CD8-positive, alpha-beta memory T cell (primary cell): Measurements from ENCODE around the gene C15orf62. TPM values are rescaled to one million over a fixed set of nuclear protein-coding genes. Genes with fewer than 3 reads are reported as not detected.
A peak's percentile ranks its signal among the peaks of the same experiment; 100 is the strongest.

Source experiments
- CTCF ChIA-PET: fragments of 350-600 bp; sonication (Branson Sonifier 250); formaldehyde crosslinking; loops from one replicate; lab custom pipeline; 2021; ENCODE audit warnings: antibody characterized with exemption; lab: Charles Lee
- POLR2A ChIA-PET: fragments of 350-600 bp; sonication (Branson Sonifier 250); formaldehyde crosslinking; loops from one replicate; lab custom pipeline; 2021; ENCODE audit warnings: antibody characterized with exemption; lab: Charles Lee
- DNase-seq, 5 donors: peaks; one replicate each; pipeline versions ENCODE4 v3.0.0 to v3.0.0-alpha.2; 2020 to 2022; ENCODE audit warnings: mixed read lengths in 1 of 5
- H3K27ac ChIP-seq: one replicate; pipeline ENCODE4 v1.7.0; 2013; ENCODE audit warnings: low read depth, mild to moderate bottlenecking, low read length, moderate library complexity
- H3K27me3 ChIP-seq: 2 replicates; pipeline ENCODE4 v1.7.0; 2013; ENCODE audit warnings: low read length, mild to moderate bottlenecking; ENCODE audit not compliant: insufficient read depth, poor library complexity, severe bottlenecking
- H3K36me3 ChIP-seq: 2 replicates; pipeline ENCODE4 v1.7.0; 2013; ENCODE audit warnings: mild to moderate bottlenecking, low read length, moderate library complexity; ENCODE audit not compliant: insufficient read depth
- H3K4me1 ChIP-seq: 2 replicates; pipeline ENCODE4 v1.7.0; 2013; ENCODE audit warnings: mild to moderate bottlenecking, low read length, moderate library complexity; ENCODE audit not compliant: insufficient read depth
- H3K4me3 ChIP-seq: 2 replicates; pipeline ENCODE4 v1.7.0; 2013; ENCODE audit warnings: mild to moderate bottlenecking, low read length
- H3K9me3 ChIP-seq: 2 replicates; pipeline ENCODE4 v1.7.0; 2013; ENCODE audit warnings: mild to moderate bottlenecking, low read length
- H3K27ac Mint-ChIP-seq, 8 donors: one replicate each; pipeline ENCODE4 v1.8.0; 2020 to 2021; ENCODE audit warnings: mixed read lengths in 8 of 8, mild to moderate bottlenecking in 6 of 8, inconsistent platforms in 3 of 8, moderate library complexity in 3 of 8
- H3K27me3 Mint-ChIP-seq, 2 donors: one replicate each; pipeline ENCODE4 v1.8.0; 2020 to 2021; ENCODE audit warnings: mixed read lengths in 2 of 2, mild to moderate bottlenecking in 1 of 2, moderate library complexity in 1 of 2
- H3K36me3 Mint-ChIP-seq, 3 donors: one replicate each; pipeline ENCODE4 v1.8.0; 2020 to 2021; ENCODE audit warnings: mixed read lengths in 3 of 3, inconsistent platforms in 1 of 3, mild to moderate bottlenecking in 1 of 3
- H3K4me1 Mint-ChIP-seq, 3 donors: one replicate each; pipeline ENCODE4 v1.8.0; 2020 to 2021; ENCODE audit warnings: mixed read lengths in 3 of 3, inconsistent platforms in 1 of 3, mild to moderate bottlenecking in 1 of 3
- H3K4me3 Mint-ChIP-seq, 7 donors: one replicate each; pipeline ENCODE4 v1.8.0; 2020 to 2021; ENCODE audit warnings: mixed read lengths in 7 of 7, mild to moderate bottlenecking in 6 of 7, moderate library complexity in 4 of 7, inconsistent platforms in 2 of 7
- H3K9me3 Mint-ChIP-seq, 5 donors: one replicate each; pipeline ENCODE4 v1.8.0; 2020 to 2022; ENCODE audit warnings: mixed read lengths in 5 of 5, mild to moderate bottlenecking in 3 of 5, moderate library complexity in 2 of 5, inconsistent platforms in 1 of 5
- polyA plus RNA-seq: library from polyadenylated mRNA; unstranded; fragments of 300-500 nt; fragmentation: Illumina TruSeq; gene quantifications from one replicate; pipeline ENCODE4 v1.2.3, GENCODE V29; 2021
- total RNA-seq, 2 experiments: library from RNA; stranded (reverse); gene quantifications; one replicate each; pipeline ENCODE4 v1.2.3, GENCODE V29; 2021

C15orf62 gene
- total and polyA plus RNA-seq, 3 experiments from 2014 or later = 0.44 to 0.79 (median 0.53) TPM

GRCh38 chr15:40773496-40773895 is 3.7 kb downstream of the C15orf62 start:
- peaks cover 6 to 63% (median 6%) of the 10 kb centered on the region in 3 donors for H3K36me3 Mint-ChIP-seq
- H3K27ac ChIP-seq = no peak overlapping the region
- H3K4me3 Mint-ChIP-seq = no peak overlapping the region
- DNase-seq = no peak
- peaks cover 24 to 27% (median 26%) of the 10 kb centered on the region in 3 donors for H3K4me1 Mint-ChIP-seq
- no peaks in the 10 kb centered on the region for H3K27me3 ChIP-seq
- H3K36me3 ChIP-seq = peaks cover 10% of the 10 kb centered on the region
- H3K9me3 Mint-ChIP-seq = no peaks in the 10 kb centered on the region
- peak overlapping the region in 1 of 8 donors; percentile 54 for H3K27ac Mint-ChIP-seq
- H3K4me1 ChIP-seq = peaks cover 20% of the 10 kb centered on the region
- no peaks in the 10 kb centered on the region for H3K9me3 ChIP-seq
- H3K4me3 ChIP-seq = no peak overlapping the region
- ChIA-PET CTCF (interaction anchor here (0.7 to 2.7 kb wide), 2 partner anchors 9 to 10 kb away, joined by 3 to 9 read pairs; no protein-coding TSS in a partner anchor), POLR2A (no interaction called here)
- no peaks in the 10 kb centered on the region for H3K27me3 Mint-ChIP-seq

GRCh38 chr15:40773902-40774301 is 4.1 kb downstream of the C15orf62 start:
- POLR2A ChIA-PET = no interaction called here
- peaks cover 6 to 60% (median 6%) of the 10 kb centered on the region in 3 donors for H3K36me3 Mint-ChIP-seq
- Histone ChIP-seq H3K4me1 (peaks cover 17% of the 10 kb centered on the region), H3K4me3 (no peak overlapping the region), H3K27me3 (no peaks in the 10 kb centered on the region), H3K9me3 (no peaks in the 10 kb centered on the region), H3K36me3 (peaks cover 14% of the 10 kb centered on the region), H3K27ac (no peak overlapping the region)
- H3K4me3 Mint-ChIP-seq = no peak overlapping the region
- DNase-seq = no peak
- H3K9me3 Mint-ChIP-seq = no peaks in the 10 kb centered on the region
- CTCF ChIA-PET = interaction anchor here (0.7 to 2.7 kb wide), 2 partner anchors 9 to 11 kb away, joined by 3 to 9 read pairs; no protein-coding TSS in a partner anchor
- no peak overlapping the region for H3K27ac Mint-ChIP-seq
- H3K27me3 Mint-ChIP-seq = no peaks in the 10 kb centered on the region
- H3K4me1 Mint-ChIP-seq = peaks cover 20 to 23% (median 22%) of the 10 kb centered on the region in 3 donors

GRCh38 chr15:40775007-40775406 is 5.2 kb downstream of the C15orf62 start:
- H3K27ac ChIP-seq = no peak overlapping the region
- Mint-ChIP-seq H3K27me3 (peaks cover 0 to 2% of the 10 kb centered on the region in 2 donors), H3K27ac (no peak overlapping the region), H3K36me3 (peaks cover 6 to 63% (median 7%) of the 10 kb centered on the region in 3 donors), H3K4me1 (peaks cover 11 to 14% (median 12%) of the 10 kb centered on the region in 3 donors), H3K9me3 (no peaks in the 10 kb centered on the region), H3K4me3 (no peak overlapping the region)
- ChIA-PET CTCF (interaction anchor here (2.5 kb wide), 1 partner anchor 96 kb away, joined by 8 read pairs; no protein-coding TSS in a partner anchor), POLR2A (no interaction called here)
- peaks cover 23% of the 10 kb centered on the region for H3K36me3 ChIP-seq
- no peak overlapping the region for H3K4me3 ChIP-seq
- no peaks in the 10 kb centered on the region for H3K27me3 ChIP-seq
- no peaks in the 10 kb centered on the region for H3K9me3 ChIP-seq
- H3K4me1 ChIP-seq = peaks cover 6% of the 10 kb centered on the region
- DNase-seq = no peak

GRCh38 chr15:40775740-40776536 is 6.2 kb downstream of the C15orf62 start:
- H3K4me3 Mint-ChIP-seq = no peak overlapping the region
- Histone ChIP-seq H3K4me1 (peaks cover 5% of the 10 kb centered on the region), H3K27ac (no peak overlapping the region), H3K27me3 (no peaks in the 10 kb centered on the region), H3K4me3 (no peak overlapping the region), H3K9me3 (no peaks in the 10 kb centered on the region), H3K36me3 (peaks cover 26% of the 10 kb centered on the region)
- peak overlapping the region in 4 of 8 donors; percentile 27 to 86 (median 48) for H3K27ac Mint-ChIP-seq
- CTCF ChIA-PET = interaction anchor here (0.6 to 2.5 kb wide), 8 partner anchors 8 to 186 kb away, joined by 3 to 8 read pairs (median 5); partner anchors contain the start of genes GCHFR and RAD51
- H3K36me3 Mint-ChIP-seq = peaks cover 6 to 64% (median 7%) of the 10 kb centered on the region in 3 donors
- peaks cover 0 to 2% of the 10 kb centered on the region in 2 donors for H3K27me3 Mint-ChIP-seq
- H3K9me3 Mint-ChIP-seq = no peaks in the 10 kb centered on the region
- POLR2A ChIA-PET = interaction anchor here (0.6 kb wide), 1 partner anchor 81 kb away, joined by 3 read pairs; the partner anchor contains the start of gene RAD51
- peaks cover 9 to 11% (median 9%) of the 10 kb centered on the region in 3 donors for H3K4me1 Mint-ChIP-seq
- no peak for DNase-seq

- peak in 4 of 5 donors; percentile 56 to 81 (median 64) for DNase-seq
- Mint-ChIP-seq H3K27ac (peak overlapping the region; percentile 27 to 87 (median 84)), H3K27me3 (peaks cover 0 to 2% of the 10 kb centered on the region in 2 donors), H3K4me1 (peaks cover 9 to 11% (median 9%) of the 10 kb centered on the region in 3 donors), H3K9me3 (no peaks in the 10 kb centered on the region), H3K36me3 (peaks cover 6 to 62% (median 6%) of the 10 kb centered on the region in 3 donors), H3K4me3 (peak overlapping the region in 4 of 7 donors; percentile 28 to 83 (median 50))
- Histone ChIP-seq H3K36me3 (peaks cover 26% of the 10 kb centered on the region), H3K27ac (no peak overlapping the region), H3K27me3 (no peaks in the 10 kb centered on the region), H3K9me3 (no peaks in the 10 kb centered on the region), H3K4me3 (no peak overlapping the region), H3K4me1 (peaks cover 5% of the 10 kb centered on the region)
- CTCF ChIA-PET = interaction anchor here (0.9 to 2.5 kb wide), 7 partner anchors 8 to 187 kb away, joined by 4 to 8 read pairs (median 5); partner anchors contain the start of gene RAD51
- POLR2A ChIA-PET = interaction anchor here (0.6 kb wide), 1 partner anchor 82 kb away, joined by 3 read pairs; the partner anchor contains the start of gene RAD51
These were observed 6.9 kb downstream of the C15orf62 start for GRCh38 chr15:40776537-40777141.

GRCh38 chr15:40782609-40783227 is 12.9 kb downstream of the C15orf62 start:
- peaks cover 0 to 2% of the 10 kb centered on the region in 2 donors for H3K27me3 Mint-ChIP-seq

GRCh38 chr15:40785164-40785563 is 15.4 kb downstream of the C15orf62 start:
- no peaks in the 10 kb centered on the region for H3K27me3 ChIP-seq
- peaks cover 0 to 12% (median 2%) of the 10 kb centered on the region in 3 donors for H3K36me3 Mint-ChIP-seq
- H3K9me3 Mint-ChIP-seq = no peaks in the 10 kb centered on the region
- H3K27ac ChIP-seq = no peak overlapping the region
- H3K4me1 ChIP-seq = peaks cover 17% of the 10 kb centered on the region
- ChIA-PET CTCF (interaction anchor here (1.1 to 6.3 kb wide), 9 partner anchors 14 to 107 kb away, joined by 3 to 65 read pairs (median 4); partner anchors contain the start of genes GCHFR, RAD51 and ZFYVE19), POLR2A (no interaction called here)
- DNase-seq = no peak
- H3K27me3 Mint-ChIP-seq = no peaks in the 10 kb centered on the region
- no peak overlapping the region for H3K4me3 Mint-ChIP-seq
- peaks cover 1% of the 10 kb centered on the region for H3K36me3 ChIP-seq
- H3K4me3 ChIP-seq = no peak overlapping the region
- H3K9me3 ChIP-seq = no peaks in the 10 kb centered on the region
- H3K27ac Mint-ChIP-seq = peak overlapping the region in 1 of 8 donors; percentile 14
- peaks cover 22 to 36% (median 29%) of the 10 kb centered on the region in 3 donors for H3K4me1 Mint-ChIP-seq

More at GRCh38 chr15:40782609-40783227, 12.9 kb downstream of the C15orf62 start:
- no peak overlapping the region for H3K27ac ChIP-seq
- H3K4me1 ChIP-seq = peaks cover 12% of the 10 kb centered on the region
- Mint-ChIP-seq H3K27ac (peak overlapping the region in 4 of 8 donors; percentile 6 to 87 (median 40)), H3K36me3 (peaks cover 0 to 26% (median 3%) of the 10 kb centered on the region in 3 donors), H3K4me3 (no peak overlapping the region), H3K9me3 (no peaks in the 10 kb centered on the region), H3K4me1 (peaks cover 14 to 24% (median 19%) of the 10 kb centered on the region in 3 donors)
- H3K36me3 ChIP-seq = peaks cover 17% of the 10 kb centered on the region
- no peak overlapping the region for H3K4me3 ChIP-seq
- no peaks in the 10 kb centered on the region for H3K27me3 ChIP-seq
- ChIA-PET CTCF (interaction anchor here (0.6 to 6.3 kb wide), 29 partner anchors 9 to 203 kb away, joined by 3 to 65 read pairs (median 5); partner anchors contain the start of genes C15orf62, GCHFR, RAD51 and RMDN3), POLR2A (interaction anchor here (0.9 kb wide), 1 partner anchor 87 kb away, joined by 3 read pairs; no protein-coding TSS in a partner anchor)
- peak; percentile 69 to 85 (median 71) for DNase-seq
- no peaks in the 10 kb centered on the region for H3K9me3 ChIP-seq
